D721Med (cell line): ENCODE measurements around the gene PTPRU.

Experiments used
- DNase-seq: peaks from one replicate; pipeline ENCODE4 v3.0.0; 2011; ENCODE audit warnings: low spot score; ENCODE audit not compliant: insufficient read length
- FAIRE-seq: peaks from 2 replicates; lab custom pipeline; 2011; peaks lifted over from hg19 to GRCh38; lab: Jason Lieb, UNC
- TF ChIP-seq, protein P1 (sequence below): IDR thresholded peaks from 2 replicates; pipeline ENCODE4 v1.5.1; 2012; ENCODE audit warnings: mild to moderate bottlenecking, control low read depth; ENCODE audit not compliant: insufficient read depth; ENCODE audit errors: missing control alignments

PTPRU gene

DNA sequence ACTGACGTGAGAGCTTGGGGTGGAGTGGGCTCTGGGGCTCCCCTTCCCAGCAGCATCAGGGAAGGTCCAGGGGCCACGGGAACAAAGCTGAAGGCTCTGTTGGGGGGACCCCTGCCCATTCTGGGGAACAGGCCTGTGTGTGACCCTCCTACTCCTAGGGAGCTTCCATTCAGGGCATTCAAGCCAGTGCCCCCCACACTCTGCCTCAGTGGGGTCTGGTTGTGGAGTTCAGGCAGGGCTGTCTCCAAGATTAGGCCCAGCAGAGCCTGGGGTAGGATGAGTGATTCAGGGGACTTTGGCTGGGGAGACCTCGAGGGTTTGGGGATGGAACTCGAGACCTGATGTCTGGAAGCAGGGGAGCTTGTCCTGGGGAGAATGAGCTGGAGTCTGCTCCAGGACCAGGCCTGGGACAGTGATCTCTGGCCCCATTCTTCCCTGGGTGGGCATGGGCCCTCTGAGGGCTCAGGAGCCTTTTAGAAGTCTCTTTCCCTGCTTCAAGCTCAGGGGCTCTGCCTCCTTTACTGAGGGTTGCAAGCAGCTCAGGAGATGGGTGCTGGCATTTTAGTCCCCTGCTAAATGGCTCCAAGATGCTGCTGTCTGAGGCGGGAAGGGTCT, 81.7 kb downstream of the PTPRU start:
- TF ChIP-seq, protein P1, sequence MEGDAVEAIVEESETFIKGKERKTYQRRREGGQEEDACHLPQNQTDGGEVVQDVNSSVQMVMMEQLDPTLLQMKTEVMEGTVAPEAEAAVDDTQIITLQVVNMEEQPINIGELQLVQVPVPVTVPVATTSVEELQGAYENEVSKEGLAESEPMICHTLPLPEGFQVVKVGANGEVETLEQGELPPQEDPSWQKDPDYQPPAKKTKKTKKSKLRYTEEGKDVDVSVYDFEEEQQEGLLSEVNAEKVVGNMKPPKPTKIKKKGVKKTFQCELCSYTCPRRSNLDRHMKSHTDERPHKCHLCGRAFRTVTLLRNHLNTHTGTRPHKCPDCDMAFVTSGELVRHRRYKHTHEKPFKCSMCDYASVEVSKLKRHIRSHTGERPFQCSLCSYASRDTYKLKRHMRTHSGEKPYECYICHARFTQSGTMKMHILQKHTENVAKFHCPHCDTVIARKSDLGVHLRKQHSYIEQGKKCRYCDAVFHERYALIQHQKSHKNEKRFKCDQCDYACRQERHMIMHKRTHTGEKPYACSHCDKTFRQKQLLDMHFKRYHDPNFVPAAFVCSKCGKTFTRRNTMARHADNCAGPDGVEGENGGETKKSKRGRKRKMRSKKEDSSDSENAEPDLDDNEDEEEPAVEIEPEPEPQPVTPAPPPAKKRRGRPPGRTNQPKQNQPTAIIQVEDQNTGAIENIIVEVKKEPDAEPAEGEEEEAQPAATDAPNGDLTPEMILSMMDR, result no peak
- DNase-seq (no peak), FAIRE-seq (no peak)

DNA sequence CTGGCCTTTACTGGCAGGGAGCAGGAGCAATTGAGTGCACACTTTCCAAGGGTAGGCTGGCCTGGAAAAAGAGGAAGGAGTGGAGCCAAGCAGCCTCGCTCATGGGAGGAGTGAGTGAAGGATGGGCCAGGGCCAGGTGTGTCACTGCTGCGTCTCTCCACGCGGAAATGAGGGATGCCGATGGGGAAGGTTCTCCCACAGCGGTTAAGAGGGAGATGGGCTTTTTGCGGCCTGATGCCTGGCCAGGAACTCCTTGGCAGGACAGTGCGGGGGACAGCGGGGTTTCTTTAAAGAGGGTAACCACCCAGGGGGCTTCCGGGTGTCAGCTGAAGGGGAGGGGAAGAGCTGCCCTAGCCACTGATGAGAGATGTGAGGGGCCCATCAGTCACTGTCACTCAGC, 82.4 kb downstream of the PTPRU start:
- DNase-seq (no peak), FAIRE-seq (no peak)
- TF ChIP-seq, protein P1, result no peak

DNA sequence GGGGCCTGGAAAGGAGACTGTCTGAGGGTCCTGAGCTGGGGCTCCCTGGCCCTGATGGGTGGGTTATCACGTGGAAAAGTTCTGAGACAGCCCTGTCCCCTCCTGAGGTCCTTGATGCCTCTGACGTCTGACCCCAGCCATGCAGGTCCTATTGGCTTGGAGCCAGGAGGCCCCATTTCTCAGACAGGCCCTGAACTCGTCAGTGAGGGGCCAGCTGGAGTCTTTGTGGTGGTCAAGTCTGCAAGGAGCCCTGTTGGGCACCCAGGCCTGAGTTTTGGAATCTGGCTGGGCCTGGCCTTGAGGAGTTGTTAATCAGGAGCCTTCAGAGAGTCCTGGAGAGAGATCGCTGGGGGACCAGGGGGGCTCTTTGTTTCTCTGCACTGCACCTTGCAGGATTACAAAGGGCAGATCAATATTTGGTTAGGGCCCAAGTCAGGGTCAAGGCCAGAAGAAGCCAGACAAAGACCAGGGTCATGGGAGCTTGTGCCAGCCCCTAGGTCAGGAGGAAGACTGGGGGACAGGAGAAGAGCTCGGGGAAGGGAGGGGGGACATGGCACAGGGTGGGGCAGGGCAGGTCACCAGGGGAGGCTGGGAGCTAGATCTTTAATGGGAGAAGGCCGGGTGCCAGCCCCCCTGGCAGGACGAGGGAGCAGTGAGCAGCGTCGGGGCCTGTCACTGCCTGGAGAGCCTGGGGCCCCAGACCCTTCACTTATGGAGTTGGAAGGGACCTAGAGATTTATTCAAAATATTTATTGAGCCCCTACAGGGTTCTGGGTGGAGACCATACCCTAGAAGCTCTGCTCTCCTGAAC, 83.2 kb downstream of the PTPRU start:
- TF ChIP-seq, protein P1, result no peak
- FAIRE-seq (no peak), DNase-seq (no peak)

DNA sequence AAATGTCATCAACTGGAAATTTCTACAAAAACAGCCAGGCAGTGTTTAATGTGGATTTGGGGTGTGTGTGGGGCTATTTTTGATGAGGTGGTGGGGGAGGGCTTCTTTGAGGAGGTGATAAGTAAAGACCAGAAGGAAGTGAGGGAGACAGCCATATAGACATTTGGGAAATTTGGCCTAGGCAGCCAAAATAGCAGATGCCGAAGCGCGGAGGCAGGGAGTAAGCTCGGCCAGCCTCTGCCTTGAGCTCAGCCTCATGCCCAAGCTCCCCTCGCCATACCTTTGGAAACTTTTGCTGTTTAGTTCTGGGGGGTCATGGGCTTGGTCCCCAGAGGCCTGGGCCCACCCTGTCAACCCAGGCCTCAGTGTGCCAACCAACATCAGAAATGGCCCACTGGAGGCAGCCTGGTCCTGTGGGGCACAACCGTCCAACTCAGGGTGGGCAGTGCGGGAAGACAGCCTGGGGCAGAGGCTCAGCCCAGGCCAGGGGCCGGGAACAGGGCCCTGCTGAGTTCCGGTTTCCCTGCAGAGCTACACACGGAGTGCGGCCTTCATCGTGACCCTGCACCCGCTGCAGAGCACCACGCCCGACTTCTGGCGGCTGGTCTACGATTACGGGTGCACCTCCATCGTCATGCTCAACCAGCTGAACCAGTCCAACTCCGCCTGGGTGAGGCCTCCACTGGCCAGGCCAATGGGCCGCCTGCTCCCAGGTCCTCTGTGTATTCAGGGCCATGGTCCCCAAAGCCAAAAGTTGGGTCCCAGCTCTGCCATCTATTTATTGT, 84.0 kb downstream of the PTPRU start:
- DNase-seq (no peak), FAIRE-seq (no peak)
- TF ChIP-seq, protein P1, result no peak

DNA sequence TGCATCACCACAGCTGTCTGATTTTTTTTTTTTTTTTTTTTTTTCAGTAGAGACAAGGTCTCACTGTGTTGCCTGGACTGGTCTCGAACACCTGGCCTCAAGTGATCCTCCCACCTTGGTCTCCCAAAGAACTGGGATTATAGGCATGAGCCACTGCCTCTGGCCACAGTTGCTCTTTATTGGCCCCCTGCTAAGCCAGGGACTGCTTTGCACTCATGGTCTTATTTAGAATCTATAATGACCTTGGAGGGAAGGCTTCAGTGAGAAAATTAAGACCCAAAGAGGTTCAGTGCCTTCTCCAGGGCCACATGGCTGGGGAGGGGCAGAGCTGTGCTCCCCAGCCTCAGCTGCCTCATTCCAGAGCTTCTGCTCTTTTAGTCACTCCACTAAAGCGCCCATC, 84.9 kb downstream of the PTPRU start:
- DNase-seq (no peak), FAIRE-seq (no peak)
- TF ChIP-seq, protein P1, result no peak

DNA sequence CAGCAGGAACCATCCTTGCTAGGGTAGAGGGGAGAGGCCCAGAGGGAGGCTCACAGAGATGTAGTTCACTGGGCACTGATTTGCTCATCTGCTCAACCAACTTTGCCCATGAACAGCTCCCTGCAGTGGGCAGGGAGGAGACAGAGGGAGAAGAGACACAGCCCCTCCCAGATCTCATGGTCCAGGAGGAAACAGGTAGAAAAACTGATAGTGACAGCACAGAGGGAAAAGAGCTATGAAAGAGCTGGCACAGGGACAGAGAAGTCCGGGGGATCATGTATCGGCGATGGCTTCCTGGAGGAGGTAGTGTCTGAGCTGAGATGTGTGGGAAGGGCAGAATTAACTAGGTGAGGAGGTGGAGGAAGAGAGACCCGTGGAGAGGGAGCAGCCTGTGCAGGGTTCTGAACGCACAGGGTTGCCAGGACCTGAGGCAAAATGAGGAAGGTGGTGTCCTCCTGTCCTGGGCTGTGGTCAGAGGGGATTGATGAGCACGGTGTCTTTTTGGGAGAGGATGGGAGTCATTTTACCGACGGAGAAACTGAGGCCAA, 85.9 kb downstream of the PTPRU start:
- TF ChIP-seq, protein P1, result no peak
- DNase-seq, result no peak
- FAIRE-seq, result no peak
